NT2/D1 (cell line): Measurements from ENCODE around the gene SOWAHB.

Experiments
- SUZ12 ChIP-seq: IDR thresholded peaks from 2 replicates; pipeline ENCODE4 v1.6.1; 2011; ENCODE audit not compliant: insufficient read length, insufficient read depth; ENCODE audit errors: extremely low read depth
- YY1 ChIP-seq: IDR thresholded peaks from 2 replicates; pipeline ENCODE4 v1.6.1; 2011; ENCODE audit not compliant: insufficient read length, insufficient read depth
- ZNF274 ChIP-seq: IDR thresholded peaks from 2 replicates; pipeline ENCODE4 v1.6.1; 2011; ENCODE audit warnings: mild to moderate bottlenecking, low read depth, low read length

DNA sequence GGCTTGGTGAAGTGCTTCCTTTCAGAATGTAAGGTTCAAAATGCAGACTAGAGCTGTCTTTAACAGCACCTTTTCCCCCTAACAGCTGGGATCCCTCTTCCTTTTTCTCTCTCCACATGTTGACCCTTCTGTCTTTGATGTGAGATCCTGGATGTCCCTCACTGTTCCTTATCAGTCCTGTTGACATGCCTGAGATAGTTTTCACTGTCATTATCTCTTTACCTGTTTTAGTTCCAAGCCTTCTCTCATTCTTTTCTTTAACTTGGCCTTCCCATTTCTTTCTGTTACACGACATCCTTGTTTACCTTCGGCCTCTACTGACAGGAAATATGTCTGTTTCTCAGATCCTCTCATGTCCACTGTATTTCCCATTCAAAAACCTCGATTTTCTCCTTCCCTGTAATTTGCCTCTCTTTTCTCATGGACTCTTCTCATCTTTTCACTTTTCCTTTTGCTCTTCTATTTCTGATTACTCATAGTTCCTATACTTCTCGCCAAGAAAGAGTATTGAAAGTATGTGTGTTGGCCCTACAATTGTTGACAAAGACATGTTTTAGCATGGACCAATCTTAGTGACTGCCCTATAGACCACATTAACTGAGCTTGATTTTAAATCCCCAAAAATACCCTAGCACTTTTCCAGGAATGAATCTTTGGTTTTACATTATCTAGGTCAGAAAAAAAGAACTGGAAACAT, 1.2 kb upstream of the SOWAHB start:
- no peak for TF ChIP-seq ZNF274
- no peak for TF ChIP-seq SUZ12
- no peak for TF ChIP-seq YY1
